ENCODE measurements around the gene LRRC23. TPM values are rescaled to one million over a fixed set of nuclear protein-coding genes. Genes with fewer than 3 reads are reported as not detected.

LRRC23 gene
- total RNA-seq, 3 donors from 2014 or later: 7.4 to 15.4 (median 10.8) TPM

DNA sequence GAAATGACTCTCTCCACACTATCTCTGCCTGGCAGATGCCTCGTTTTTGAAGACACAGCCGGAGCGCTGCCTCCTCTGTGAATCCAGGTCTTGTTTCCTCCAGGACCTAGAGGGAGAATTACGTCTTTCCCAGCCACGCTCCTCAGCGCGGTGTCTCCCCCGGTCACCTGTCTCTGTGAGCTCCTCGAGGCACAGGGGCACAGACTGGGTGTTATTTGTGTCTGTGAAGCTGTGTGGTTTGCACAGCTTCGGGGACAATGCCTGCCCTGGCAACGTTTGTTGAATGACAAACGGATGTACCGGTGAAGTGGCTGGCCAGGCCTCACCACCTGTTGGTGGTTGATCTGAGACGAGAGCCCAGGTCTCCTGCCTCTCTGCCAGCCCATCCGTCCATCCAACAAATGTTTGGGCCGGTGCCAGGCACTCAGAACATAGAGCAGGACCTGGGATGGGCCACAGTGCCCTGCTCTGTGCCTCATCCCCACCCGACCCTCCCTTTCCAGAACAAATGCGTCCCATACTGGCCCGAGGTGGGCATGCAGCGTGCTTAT, 52.6 kb downstream of the LRRC23 start:
- Histone ChIP-seq H3K27ac (no peak overlapping the region), H3K4me1 (peaks cover 2 to 6% of the 10 kb centered on the region in 2 donors), H3K4me3 (no peak overlapping the region), H3K27me3 (no peaks in the 10 kb centered on the region), H3K36me3 (no peaks in the 10 kb centered on the region), H3K9me3 (no peaks in the 10 kb centered on the region)
- intact Hi-C loops (cut with DNase I; ENCODE audit: low total_unique reads): no loop called here
- DNase-seq (ENCODE audit: low spot score in 2 of 2): no peak
- TF ChIP-seq POLR2A (IDR thresholded peaks at IDR 0.05): no peak
- no peak for TF ChIP-seq POLR2AphosphoS5 (IDR thresholded peaks at IDR 0.05)
- TF ChIP-seq, protein P1, sequence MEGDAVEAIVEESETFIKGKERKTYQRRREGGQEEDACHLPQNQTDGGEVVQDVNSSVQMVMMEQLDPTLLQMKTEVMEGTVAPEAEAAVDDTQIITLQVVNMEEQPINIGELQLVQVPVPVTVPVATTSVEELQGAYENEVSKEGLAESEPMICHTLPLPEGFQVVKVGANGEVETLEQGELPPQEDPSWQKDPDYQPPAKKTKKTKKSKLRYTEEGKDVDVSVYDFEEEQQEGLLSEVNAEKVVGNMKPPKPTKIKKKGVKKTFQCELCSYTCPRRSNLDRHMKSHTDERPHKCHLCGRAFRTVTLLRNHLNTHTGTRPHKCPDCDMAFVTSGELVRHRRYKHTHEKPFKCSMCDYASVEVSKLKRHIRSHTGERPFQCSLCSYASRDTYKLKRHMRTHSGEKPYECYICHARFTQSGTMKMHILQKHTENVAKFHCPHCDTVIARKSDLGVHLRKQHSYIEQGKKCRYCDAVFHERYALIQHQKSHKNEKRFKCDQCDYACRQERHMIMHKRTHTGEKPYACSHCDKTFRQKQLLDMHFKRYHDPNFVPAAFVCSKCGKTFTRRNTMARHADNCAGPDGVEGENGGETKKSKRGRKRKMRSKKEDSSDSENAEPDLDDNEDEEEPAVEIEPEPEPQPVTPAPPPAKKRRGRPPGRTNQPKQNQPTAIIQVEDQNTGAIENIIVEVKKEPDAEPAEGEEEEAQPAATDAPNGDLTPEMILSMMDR (IDR thresholded peaks at IDR 0.05): no peak

DNA sequence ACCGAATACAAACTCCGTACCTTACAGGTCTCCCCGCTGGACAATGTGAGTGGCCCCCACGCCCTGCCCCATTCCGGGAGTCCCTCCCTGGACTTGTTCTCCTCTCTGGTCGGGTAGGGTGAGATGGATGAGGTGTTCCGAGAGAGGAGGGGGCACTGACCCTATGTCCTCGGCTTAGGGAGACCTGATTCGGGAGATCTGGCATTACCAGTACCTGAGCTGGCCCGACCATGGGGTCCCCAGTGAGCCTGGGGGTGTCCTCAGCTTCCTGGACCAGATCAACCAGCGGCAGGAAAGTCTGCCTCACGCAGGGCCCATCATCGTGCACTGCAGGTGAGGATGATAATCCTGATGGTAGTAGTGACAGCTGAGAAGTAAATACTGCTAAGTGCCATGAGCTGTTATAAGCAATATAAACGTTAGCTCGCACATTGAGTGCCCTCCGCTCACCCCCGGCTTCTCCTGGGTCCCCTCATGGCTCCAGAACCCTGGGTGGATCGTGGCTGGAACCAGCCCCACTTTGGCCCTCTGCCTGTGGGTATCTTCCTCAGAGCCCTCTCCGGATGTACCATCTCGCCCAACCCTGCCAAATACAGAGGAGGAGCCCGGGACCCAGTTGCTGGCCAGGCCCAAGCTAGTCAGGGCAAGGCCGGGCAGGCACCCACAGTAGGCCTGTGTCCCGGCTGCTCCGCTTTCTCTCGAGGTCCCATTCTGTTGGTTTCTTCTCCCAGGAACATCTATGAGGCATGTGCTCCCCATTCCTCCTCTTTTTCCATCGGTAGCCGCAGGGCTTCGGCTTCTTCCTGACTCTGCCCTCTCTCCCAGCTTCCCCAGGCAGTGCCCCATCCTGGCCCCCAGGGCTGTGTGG, 53.4 kb downstream of the LRRC23 start:
- Histone ChIP-seq H3K4me1 (peaks cover 4 to 6% of the 10 kb centered on the region in 2 donors), H3K9me3 (no peaks in the 10 kb centered on the region), H3K36me3 (no peaks in the 10 kb centered on the region), H3K27me3 (no peaks in the 10 kb centered on the region), H3K4me3 (no peak overlapping the region), H3K27ac (peak overlapping the region; percentile 65 to 98)
- no peak for DNase-seq (ENCODE audit: low spot score in 2 of 2)
- TF ChIP-seq, protein P1 (IDR thresholded peaks at IDR 0.05): no peak
- no peak for TF ChIP-seq POLR2A (IDR thresholded peaks at IDR 0.05)
- TF ChIP-seq POLR2AphosphoS5 (IDR thresholded peaks at IDR 0.05): no peak
- intact Hi-C loops (cut with DNase I; ENCODE audit: low total_unique reads): no loop called here

DNA sequence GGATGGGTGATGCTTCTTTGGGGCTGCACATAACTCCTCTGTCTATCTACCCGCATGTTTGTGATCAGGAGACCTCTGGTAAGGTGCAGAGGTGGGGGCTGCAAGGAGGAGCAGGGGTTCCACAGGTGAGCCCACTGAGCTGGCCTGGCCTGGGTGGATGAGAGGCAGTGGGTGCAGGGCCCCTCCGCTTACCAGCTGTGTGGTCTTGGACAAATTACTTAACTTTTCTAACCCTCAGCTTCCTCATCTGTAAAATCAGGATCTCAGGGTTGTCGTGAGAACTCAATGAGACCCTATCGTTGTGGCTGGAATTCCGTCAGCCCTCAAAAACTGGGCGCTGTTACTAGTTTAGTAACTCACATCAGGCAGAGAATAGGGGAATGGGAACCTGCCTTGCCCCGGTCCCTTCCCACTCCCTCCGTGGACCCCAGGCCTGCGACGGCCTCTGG, 54.0 kb downstream of the LRRC23 start:
- Histone ChIP-seq H3K9me3 (no peaks in the 10 kb centered on the region), H3K4me1 (peaks cover 4 to 6% of the 10 kb centered on the region in 2 donors), H3K4me3 (no peak overlapping the region), H3K27me3 (no peaks in the 10 kb centered on the region), H3K27ac (peak overlapping the region; percentile 65 to 98), H3K36me3 (no peaks in the 10 kb centered on the region)
- intact Hi-C loops (cut with DNase I; ENCODE audit: low total_unique reads): no loop called here
- no peak for DNase-seq (ENCODE audit: low spot score in 2 of 2)
- no peak for TF ChIP-seq POLR2A (IDR thresholded peaks at IDR 0.05)
- TF ChIP-seq, protein P1 (IDR thresholded peaks at IDR 0.05): no peak
- TF ChIP-seq POLR2AphosphoS5 (IDR thresholded peaks at IDR 0.05): no peak

DNA sequence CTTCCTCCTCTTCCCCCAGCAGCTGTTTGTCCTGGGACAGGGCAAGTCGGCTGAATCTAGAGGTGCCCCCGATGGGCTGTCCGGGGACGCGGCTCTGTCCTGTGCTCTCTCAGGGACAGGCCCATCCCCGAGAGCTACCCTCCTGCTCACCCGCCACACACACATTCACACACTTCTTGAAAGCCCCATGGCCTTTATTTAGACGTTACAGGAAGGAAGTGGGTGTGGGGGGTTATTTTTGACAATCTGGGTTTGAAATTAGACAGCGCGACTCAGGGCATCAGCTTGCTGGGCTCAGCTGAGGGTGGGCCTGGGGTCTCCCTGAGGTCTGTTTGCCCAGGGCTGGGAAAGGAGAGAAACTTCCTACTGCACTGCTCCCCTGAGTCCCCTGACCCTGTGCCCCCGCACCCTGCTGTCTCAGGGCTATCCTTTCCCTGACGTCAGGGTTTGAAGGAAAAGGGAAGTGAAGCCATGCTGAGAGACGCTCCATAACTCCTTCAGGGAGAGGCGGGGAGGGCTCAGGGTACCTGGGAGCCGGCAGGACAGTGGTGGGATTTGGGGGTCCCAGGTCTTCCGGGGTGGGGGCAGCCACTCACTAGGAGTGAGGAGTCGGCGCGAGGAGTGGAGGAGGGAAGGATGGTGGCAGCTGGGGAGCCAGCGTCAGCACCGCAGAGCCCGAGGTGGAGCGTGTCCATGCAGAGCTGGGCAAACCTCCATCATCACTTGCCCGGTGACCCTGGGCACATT, 54.6 kb downstream of the LRRC23 start:
- Histone ChIP-seq H3K4me1 (peaks cover 4 to 10% of the 10 kb centered on the region in 2 donors), H3K9me3 (no peaks in the 10 kb centered on the region), H3K36me3 (no peaks in the 10 kb centered on the region), H3K27ac (peak overlapping the region; percentile 65 to 98), H3K4me3 (no peak overlapping the region), H3K27me3 (no peaks in the 10 kb centered on the region)
- TF ChIP-seq POLR2AphosphoS5 (IDR thresholded peaks at IDR 0.05) (no peak), POLR2A (IDR thresholded peaks at IDR 0.05) (no peak)
- TF ChIP-seq, protein P1 (IDR thresholded peaks at IDR 0.05): no peak
- DNase-seq (ENCODE audit: low spot score in 2 of 2): no peak
- intact Hi-C loops (cut with DNase I; ENCODE audit: low total_unique reads): no loop called here

Measured in breast epithelium (tissue), 4 donors.